HepG2 (cell line): ENCODE data around the gene NOTCH3. TPM values are rescaled to one million over a fixed set of nuclear protein-coding genes. Genes with fewer than 3 reads are reported as not detected.

ENCODE experiments used
- CEBPG ChIP-seq: IDR thresholded peaks from 2 replicates; pipeline ENCODE4 v1.6.1; 2016
- CENPBD1 ChIP-seq: sonication (generic); formaldehyde crosslinking; IDR thresholded peaks from 2 replicates; pipeline ENCODE4 v1.8.0; 2022; ENCODE audit warnings: missing genetic modification reagents, low read depth, mild to moderate bottlenecking, borderline replicate concordance
- CREB1 ChIP-seq, 2 experiments: fragments of 450-650 bp in 1 of 2; IDR thresholded peaks; 2 replicates each; pipeline ENCODE4 v1.6.1; 2016 to 2017; ENCODE audit warnings: control low read depth in 1 of 2, mild to moderate bottlenecking in 1 of 2, missing compliant biosample characterization in 1 of 2, missing genetic modification characterization in 1 of 2
- DZIP1 ChIP-seq: sonication (generic); formaldehyde crosslinking; IDR thresholded peaks from 2 replicates; pipeline ENCODE4 v1.5.0; 2020; ENCODE audit warnings: mild to moderate bottlenecking, missing genetic modification reagents
- GABPA ChIP-seq, 2 experiments: IDR thresholded peaks; 2 replicates each; pipeline ENCODE4 v1.6.1; 2011 to 2016; ENCODE audit warnings: low read depth in 2 of 2, low read length in 1 of 2, missing biosample characterization in 1 of 2, missing genetic modification characterization in 1 of 2
- HNF4A ChIP-seq: sonication (generic); formaldehyde crosslinking; IDR thresholded peaks from 2 replicates; pipeline ENCODE4 v1.4.0; 2020; ENCODE audit warnings: missing genetic modification reagents
- MLLT10 ChIP-seq: sonication (generic); formaldehyde crosslinking; IDR thresholded peaks from 2 replicates; pipeline ENCODE4 v1.4.0; 2020; ENCODE audit warnings: missing genetic modification reagents
- MXD3 ChIP-seq: IDR thresholded peaks from 2 replicates; pipeline ENCODE4 v1.6.1; 2016; ENCODE audit warnings: mild to moderate bottlenecking, missing biosample characterization, missing genetic modification reagents
- PRDM4 ChIP-seq: sonication (generic); formaldehyde crosslinking; IDR thresholded peaks from 2 replicates; pipeline ENCODE4 v1.9.0; 2021; ENCODE audit warnings: missing genetic modification reagents, borderline replicate concordance
- REL ChIP-seq: sonication (generic); formaldehyde crosslinking; conservative IDR thresholded peaks from 2 replicates; pipeline ENCODE4 v1.8.0; 2022; ENCODE audit warnings: mild to moderate bottlenecking, missing genetic modification reagents, moderate library complexity
- RELA ChIP-seq: sonication (generic); formaldehyde crosslinking; IDR thresholded peaks from 2 replicates; pipeline ENCODE4 v1.4.0; 2020; ENCODE audit warnings: missing genetic modification reagents
- SIN3B ChIP-seq: fragments of 150-350 bp; IDR thresholded peaks from 2 replicates; pipeline ENCODE4 v1.6.1; 2014; ENCODE audit warnings: low read length
- SNAPC5 ChIP-seq: sonication (generic); formaldehyde crosslinking; IDR thresholded peaks from 2 replicates; pipeline ENCODE4 v1.8.1; 2023; ENCODE audit warnings: mild to moderate bottlenecking, missing genetic modification reagents, borderline replicate concordance
- THYN1 ChIP-seq: sonication (generic); formaldehyde crosslinking; IDR thresholded peaks from 2 replicates; pipeline ENCODE4 v1.8.1; 2023; ENCODE audit warnings: low read depth, mild to moderate bottlenecking, moderate library complexity, missing genetic modification reagents, borderline replicate concordance
- ZBTB14 ChIP-seq: sonication (generic); formaldehyde crosslinking; IDR thresholded peaks from 2 replicates; pipeline ENCODE4 v1.4.0; 2020; ENCODE audit warnings: missing genetic modification reagents
- ZFAT ChIP-seq: sonication (generic); formaldehyde crosslinking; conservative IDR thresholded peaks from 2 replicates; pipeline ENCODE4 v1.8.1; 2023; ENCODE audit warnings: missing genetic modification reagents, inconsistent platforms
- ZFP90 ChIP-seq: sonication (generic); formaldehyde crosslinking; IDR thresholded peaks from 2 replicates; pipeline ENCODE4 v1.8.0; 2022; ENCODE audit warnings: missing genetic modification reagents, mild to moderate bottlenecking, inconsistent platforms, borderline replicate concordance
- ZNF225 ChIP-seq: sonication (generic); formaldehyde crosslinking; IDR thresholded peaks from 2 replicates; pipeline ENCODE4 v1.4.0; 2020; ENCODE audit warnings: mild to moderate bottlenecking, missing genetic modification reagents
- ZNF501 ChIP-seq: sonication (generic); formaldehyde crosslinking; IDR thresholded peaks from 2 replicates; pipeline ENCODE4 v1.5.1; 2020; ENCODE audit warnings: mild to moderate bottlenecking, moderate library complexity, missing genetic modification reagents
- ZNF567 ChIP-seq: sonication (generic); formaldehyde crosslinking; IDR thresholded peaks from 2 replicates; pipeline ENCODE4 v1.8.1; 2023; ENCODE audit warnings: mild to moderate bottlenecking, missing genetic modification reagents, borderline replicate concordance
- ZNF644 ChIP-seq: IDR thresholded peaks from 2 replicates; pipeline ENCODE4 v1.6.1; 2016; ENCODE audit warnings: low read depth
- ZNF879 ChIP-seq: sonication (generic); formaldehyde crosslinking; IDR thresholded peaks from 2 replicates; pipeline ENCODE4 v1.8.1; 2023; ENCODE audit warnings: missing genetic modification reagents
- polyA plus RNA-seq, 8 experiments: library from polyadenylated mRNA; depleted of rRNA in 3 of 8; stranded (reverse) in 7 of 8; unstranded in 1 of 8; fragments of >200 nt; fragmentation: Illumina TruSeq in 4 of 8; extraction: Trizol in 4 of 8; gene quantifications; 2 replicates each; pipeline versions ENCODE4 v1.2.1 to v1.2.3, GENCODE V29; 2011 to 2016; ENCODE audit warnings: low read depth in 4 of 8, missing spikeins in 1 of 8, mixed read lengths in 1 of 8; ENCODE audit not compliant: insufficient read depth in 1 of 8
- total RNA-seq, 5 experiments: library from RNA; depleted of rRNA; stranded (reverse); fragments of >200 nt; fragmentation: Illumina TruSeq; extraction: Trizol; gene quantifications; 2 replicates each; pipeline ENCODE4 v1.2.3, GENCODE V29; 2016; ENCODE audit warnings: low read depth in 1 of 5

NOTCH3 gene
- total and polyA plus RNA-seq, 2 of the 13 experiments (the other 11 are each of a cell fraction or from before 2014, with no cell fraction given): 0.09 to 0.28 TPM

GRCh38 chr19:15180451-15181390 is 20.1 kb downstream of the NOTCH3 start (continued):
- no peak for TF ChIP-seq DZIP1
- TF ChIP-seq PRDM4: no peak
- no peak for TF ChIP-seq MLLT10 (CRISPR knock-in tag)
- TF ChIP-seq MXD3 (CRISPR knock-in tag): no peak
- TF ChIP-seq RELA: 0 out of 2 replicates have a peak, but pooled peaks have one; percentile 48
- TF ChIP-seq ZBTB14: no peak
- TF ChIP-seq SNAPC5 (CRISPR knock-in tag): no peak
- no peak for TF ChIP-seq ZNF644 (CRISPR knock-in tag)
- TF ChIP-seq ZNF501 (CRISPR knock-in tag): no peak
- no peak for TF ChIP-seq HNF4A
- TF ChIP-seq SIN3B: no peak
- no peak for TF ChIP-seq ZFAT (CRISPR knock-in tag)
- TF ChIP-seq GABPA (IDR thresholded peaks at IDR 0.05; ENCODE audit: low read depth, low read length): no peak
- TF ChIP-seq GABPA (CRISPR knock-in tag; IDR thresholded peaks at IDR 0.05; ENCODE audit: low read depth): peak; percentile 50
- TF ChIP-seq THYN1: no peak
- no peak for TF ChIP-seq ZNF879 (CRISPR knock-in tag)
- TF ChIP-seq CENPBD1 (CRISPR knock-in tag): no peak
- no peak; the same call in 1 of the 2 replicates for TF ChIP-seq ZFP90
- no peak for TF ChIP-seq CEBPG (CRISPR knock-in tag)
- no peak for TF ChIP-seq ZNF567 (CRISPR knock-in tag)
- TF ChIP-seq ZNF225 (CRISPR knock-in tag): no peak
- no peak for TF ChIP-seq REL (CRISPR knock-in tag)
- no peak for TF ChIP-seq CREB1 (IDR thresholded peaks at IDR 0.05)
- TF ChIP-seq CREB1 (CRISPR knock-in tag; IDR thresholded peaks at IDR 0.05): no peak
